Osteoblast (primary cell): ENCODE measurements around the gene SLC6A6. TPM values are rescaled to one million over a fixed set of nuclear protein-coding genes. Genes with fewer than 3 reads are reported as not detected.

Source experiments
- DNase-seq: peaks from one replicate; pipeline ENCODE4 v3.0.0; 2011; ENCODE audit warnings: low spot score, mixed read lengths; ENCODE audit not compliant: insufficient read length; ENCODE audit errors: missing footprints
- H2AFZ ChIP-seq: 2 replicates; pipeline ENCODE4 v1.6.0; 2011; ENCODE audit warnings: mild to moderate bottlenecking, low read length
- H3K27ac ChIP-seq: 2 replicates; pipeline ENCODE4 v1.5.1; 2011; ENCODE audit warnings: mild to moderate bottlenecking, low read depth, low read length, moderate library complexity
- H3K27me3 ChIP-seq: 2 replicates; pipeline ENCODE4 v1.6.0; 2012; ENCODE audit warnings: mild to moderate bottlenecking, control low read depth, inconsistent platforms, low read length, moderate library complexity; ENCODE audit not compliant: insufficient read depth
- H3K36me3 ChIP-seq: 2 replicates; pipeline ENCODE4 v1.5.1; 2011; ENCODE audit warnings: mild to moderate bottlenecking, low read length, control low read depth, moderate library complexity; ENCODE audit not compliant: insufficient read depth
- H3K4me1 ChIP-seq: 2 replicates; pipeline ENCODE4 v1.5.1; 2011; ENCODE audit warnings: mild to moderate bottlenecking, low read length, control low read depth, moderate library complexity; ENCODE audit not compliant: insufficient read depth
- H3K4me2 ChIP-seq: 2 replicates; pipeline ENCODE4 v1.6.0; 2011; ENCODE audit warnings: mild to moderate bottlenecking, low read length; ENCODE audit not compliant: insufficient read depth
- H3K4me3 ChIP-seq: fragments of 200-600 bp; sonication (generic); 3 replicates; pipeline ENCODE4 v1.5.1; 2012; ENCODE audit warnings: mild to moderate bottlenecking, low read length, inconsistent platforms; ENCODE audit not compliant: insufficient read depth
- H3K79me2 ChIP-seq: 2 replicates; pipeline ENCODE4 v1.6.0; 2012; ENCODE audit warnings: mild to moderate bottlenecking, low read length, control low read depth, inconsistent platforms; ENCODE audit not compliant: insufficient read depth
- H3K9me3 ChIP-seq: 2 replicates; pipeline ENCODE4 v1.5.1; 2011; ENCODE audit warnings: low read depth, low read length, control low read depth
- H4K20me1 ChIP-seq: 2 replicates; pipeline ENCODE4 v1.6.0; 2012; ENCODE audit warnings: mild to moderate bottlenecking, low read length, control low read depth; ENCODE audit not compliant: insufficient read depth
- total RNA-seq: library from RNA; depleted of rRNA; stranded (reverse); fragments of >200 nt; gene quantifications from 2 replicates; pipeline ENCODE4 v1.2.3, GENCODE V29; 2012
- TF ChIP-seq, protein P1 (sequence below): IDR thresholded peaks from 2 replicates; pipeline ENCODE4 v1.5.1; 2011; ENCODE audit warnings: mild to moderate bottlenecking, low read depth, low read length, moderate library complexity; ENCODE audit errors: extremely low read depth

SLC6A6 gene
- total RNA-seq, 1 donor: 86.5 TPM

DNA sequence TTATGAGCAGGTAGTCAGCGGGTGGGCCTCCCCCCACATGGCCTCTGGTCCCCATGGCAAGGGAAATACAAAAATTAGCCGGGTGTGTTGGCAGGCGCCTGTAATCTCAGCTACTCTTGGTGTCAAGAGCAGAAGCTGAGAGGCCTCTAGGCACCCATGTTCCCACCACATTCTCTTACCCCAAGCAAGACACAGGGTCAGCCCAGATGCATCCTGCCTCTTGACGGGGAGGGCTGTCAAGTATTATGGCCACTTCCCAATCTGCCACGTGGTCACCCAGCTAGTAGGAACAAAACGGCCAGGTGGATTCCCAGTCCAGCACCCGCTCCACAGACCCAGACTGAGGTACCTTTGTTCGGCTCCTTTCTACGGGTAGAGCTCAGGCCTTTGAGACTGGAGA lies 16.2 kb upstream of the SLC6A6 start:
- H3K4me2 ChIP-seq: no peak overlapping the region
- H4K20me1 ChIP-seq: no peaks in the 10 kb centered on the region
- no peak overlapping the region for H2AFZ ChIP-seq
- peaks cover 5% of the 10 kb centered on the region for H3K4me1 ChIP-seq
- no peaks in the 10 kb centered on the region for H3K9me3 ChIP-seq
- no peak overlapping the region for H3K4me3 ChIP-seq
- TF ChIP-seq, protein P1, sequence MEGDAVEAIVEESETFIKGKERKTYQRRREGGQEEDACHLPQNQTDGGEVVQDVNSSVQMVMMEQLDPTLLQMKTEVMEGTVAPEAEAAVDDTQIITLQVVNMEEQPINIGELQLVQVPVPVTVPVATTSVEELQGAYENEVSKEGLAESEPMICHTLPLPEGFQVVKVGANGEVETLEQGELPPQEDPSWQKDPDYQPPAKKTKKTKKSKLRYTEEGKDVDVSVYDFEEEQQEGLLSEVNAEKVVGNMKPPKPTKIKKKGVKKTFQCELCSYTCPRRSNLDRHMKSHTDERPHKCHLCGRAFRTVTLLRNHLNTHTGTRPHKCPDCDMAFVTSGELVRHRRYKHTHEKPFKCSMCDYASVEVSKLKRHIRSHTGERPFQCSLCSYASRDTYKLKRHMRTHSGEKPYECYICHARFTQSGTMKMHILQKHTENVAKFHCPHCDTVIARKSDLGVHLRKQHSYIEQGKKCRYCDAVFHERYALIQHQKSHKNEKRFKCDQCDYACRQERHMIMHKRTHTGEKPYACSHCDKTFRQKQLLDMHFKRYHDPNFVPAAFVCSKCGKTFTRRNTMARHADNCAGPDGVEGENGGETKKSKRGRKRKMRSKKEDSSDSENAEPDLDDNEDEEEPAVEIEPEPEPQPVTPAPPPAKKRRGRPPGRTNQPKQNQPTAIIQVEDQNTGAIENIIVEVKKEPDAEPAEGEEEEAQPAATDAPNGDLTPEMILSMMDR: no peak
- no peak overlapping the region for H3K27ac ChIP-seq
- no peaks in the 10 kb centered on the region for H3K36me3 ChIP-seq
- no peaks in the 10 kb centered on the region for H3K79me2 ChIP-seq
- H3K27me3 ChIP-seq: peaks cover 6% of the 10 kb centered on the region
- DNase-seq: peak; percentile 62

DNA sequence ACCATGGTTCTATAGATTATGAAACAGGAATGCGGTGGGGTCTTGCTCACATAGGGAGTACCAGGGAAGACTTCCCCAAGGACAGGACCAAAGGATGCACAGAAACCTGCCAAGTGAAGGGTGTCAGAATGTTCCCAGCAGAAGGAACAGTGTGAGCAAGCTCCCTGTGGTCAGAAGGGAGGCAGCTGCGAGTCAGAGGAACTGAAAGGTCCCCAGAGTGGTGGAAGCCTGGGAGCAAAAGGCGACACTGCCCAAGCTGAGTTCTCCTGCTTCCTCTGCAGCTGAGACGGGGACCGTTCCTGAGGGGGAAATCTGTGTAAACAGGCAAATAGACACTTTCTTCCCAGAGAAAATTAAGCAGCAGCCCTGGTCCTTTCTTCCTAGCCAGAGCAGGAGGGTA lies 14.2 kb upstream of the SLC6A6 start:
- Histone ChIP-seq H3K4me3 (no peak overlapping the region), H3K4me1 (peaks cover 7% of the 10 kb centered on the region), H4K20me1 (no peaks in the 10 kb centered on the region), H3K27ac (no peak overlapping the region), H3K27me3 (peaks cover 6% of the 10 kb centered on the region), H3K79me2 (no peaks in the 10 kb centered on the region), H3K36me3 (no peaks in the 10 kb centered on the region), H3K9me3 (no peaks in the 10 kb centered on the region), H3K4me2 (no peak overlapping the region), H2AFZ (no peak overlapping the region)
- peak; percentile 58 for DNase-seq
- TF ChIP-seq, protein P1: no peak

DNA sequence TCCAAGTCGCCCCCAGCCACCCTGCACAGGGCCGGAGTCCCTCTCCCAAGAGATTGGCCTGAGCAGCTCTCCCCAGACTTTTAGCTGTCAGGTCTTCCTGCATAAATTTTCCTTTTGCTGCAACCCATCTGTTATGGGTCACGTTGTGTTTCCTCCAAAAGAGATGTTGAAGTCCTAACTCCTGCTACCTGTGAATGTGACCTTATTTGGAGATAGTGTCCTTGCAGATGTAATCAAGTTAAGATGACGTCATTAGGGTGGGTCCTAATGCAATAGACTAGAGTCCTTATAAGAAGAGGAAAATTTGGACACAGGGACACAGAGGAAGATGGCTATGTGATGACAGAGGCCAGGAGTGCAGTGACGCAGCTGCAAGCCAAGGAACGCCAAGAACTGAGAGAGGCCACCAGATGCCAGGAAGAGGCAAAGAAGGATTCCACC lies 13.2 kb upstream of the SLC6A6 start:
- TF ChIP-seq, protein P1: no peak
- Histone ChIP-seq H3K79me2 (no peaks in the 10 kb centered on the region), H3K4me1 (peaks cover 7% of the 10 kb centered on the region), H3K9me3 (no peaks in the 10 kb centered on the region), H2AFZ (no peak overlapping the region), H3K36me3 (no peaks in the 10 kb centered on the region), H3K4me3 (no peak overlapping the region), H3K4me2 (no peak overlapping the region), H3K27ac (no peak overlapping the region), H3K27me3 (peaks cover 6% of the 10 kb centered on the region), H4K20me1 (no peaks in the 10 kb centered on the region)
- DNase-seq: peak; percentile 50

DNA sequence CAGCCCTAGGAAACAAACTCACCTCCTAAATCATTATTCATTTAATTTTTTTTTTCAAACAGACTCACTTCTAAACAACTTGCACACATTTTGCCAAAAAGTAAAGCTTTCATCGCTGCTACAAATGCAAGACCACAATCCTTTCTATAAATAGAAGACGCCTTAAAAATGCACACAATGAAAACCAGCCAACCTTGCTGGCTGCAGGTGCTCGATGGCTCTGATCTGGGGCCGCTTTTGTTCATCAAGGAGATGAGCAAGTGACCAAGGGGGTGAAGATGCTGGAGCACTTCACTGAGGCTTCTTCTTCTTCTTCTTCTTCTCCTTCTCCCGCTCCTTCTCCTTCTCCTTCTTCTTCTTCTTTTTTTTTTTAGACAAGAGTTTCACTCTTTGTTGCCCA lies 12.7 kb upstream of the SLC6A6 start:
- H3K4me2 ChIP-seq: no peak overlapping the region
- no peaks in the 10 kb centered on the region for H4K20me1 ChIP-seq
- no peaks in the 10 kb centered on the region for H3K79me2 ChIP-seq
- H3K4me3 ChIP-seq: no peak overlapping the region
- H3K4me1 ChIP-seq: peaks cover 7% of the 10 kb centered on the region
- no peaks in the 10 kb centered on the region for H3K9me3 ChIP-seq
- H2AFZ ChIP-seq: no peak overlapping the region
- H3K27me3 ChIP-seq: peaks cover 6% of the 10 kb centered on the region
- DNase-seq: no peak
- H3K36me3 ChIP-seq: no peaks in the 10 kb centered on the region
- TF ChIP-seq, protein P1: no peak
- no peak overlapping the region for H3K27ac ChIP-seq
